Astrocyte (in vitro differentiated cells and primary cell): Measurements from ENCODE around the gene IFI44. TPM values are rescaled to one million over a fixed set of nuclear protein-coding genes. Genes with fewer than 3 reads are reported as not detected.

ENCODE experiments used
- DNase-seq: peaks from one replicate; pipeline ENCODE4 v3.0.0-alpha.2; 2010; ENCODE audit warnings: low read depth
- FAIRE-seq: peaks from 2 replicates; lab custom pipeline; 2011; peaks lifted over from hg19 to GRCh38; lab: Jason Lieb, UNC
- H2AFZ ChIP-seq: 2 replicates; pipeline ENCODE4 v1.6.0; 2012; ENCODE audit warnings: low read depth, low read length, inconsistent platforms
- H3K27ac ChIP-seq: 2 replicates; pipeline ENCODE4 v1.5.1; 2011; ENCODE audit warnings: low read depth, low read length, inconsistent platforms
- H3K27me3 ChIP-seq: 2 replicates; pipeline ENCODE4 v1.6.0; 2011; ENCODE audit warnings: low read length, inconsistent platforms; ENCODE audit not compliant: insufficient read depth
- H3K36me3 ChIP-seq: 2 replicates; pipeline ENCODE4 v1.5.1; 2011; ENCODE audit warnings: low read length, inconsistent platforms; ENCODE audit not compliant: insufficient read depth
- H3K4me1 ChIP-seq: 2 replicates; pipeline ENCODE4 v1.5.1; 2011; ENCODE audit warnings: low read length, inconsistent platforms; ENCODE audit not compliant: insufficient read depth
- H3K4me2 ChIP-seq: 2 replicates; pipeline ENCODE4 v1.6.0; 2012; ENCODE audit warnings: low read length, inconsistent platforms
- H3K4me3 ChIP-seq: 2 replicates; pipeline ENCODE4 v1.5.1; 2011; ENCODE audit warnings: low read depth, mild to moderate bottlenecking, low read length, inconsistent platforms; ENCODE audit not compliant: insufficient read depth
- H3K79me2 ChIP-seq: 2 replicates; pipeline ENCODE4 v1.6.0; 2012; ENCODE audit warnings: mild to moderate bottlenecking, low read length, inconsistent platforms; ENCODE audit not compliant: insufficient read depth
- H3K9ac ChIP-seq: 2 replicates; pipeline ENCODE4 v1.6.0; 2012; ENCODE audit warnings: mild to moderate bottlenecking, low read length, inconsistent platforms
- H3K9me3 ChIP-seq: 2 replicates; pipeline ENCODE4 v1.5.1; 2012; ENCODE audit warnings: low read depth, mild to moderate bottlenecking, low read length, inconsistent platforms; ENCODE audit not compliant: insufficient read depth
- H4K20me1 ChIP-seq: 2 replicates; pipeline ENCODE4 v1.6.0; 2012; ENCODE audit warnings: low read length, inconsistent platforms; ENCODE audit not compliant: insufficient read depth
- H3K27ac Mint-ChIP-seq: one replicate; pipeline ENCODE4 v1.8.0; 2021; ENCODE audit warnings: mild to moderate bottlenecking, mixed read lengths; ENCODE audit not compliant: unreplicated experiment
- H3K27me3 Mint-ChIP-seq: one replicate; pipeline ENCODE4 v1.8.0; 2021; ENCODE audit warnings: low read depth, mixed read lengths; ENCODE audit not compliant: unreplicated experiment
- H3K36me3 Mint-ChIP-seq: one replicate; pipeline ENCODE4 v1.8.0; 2021; ENCODE audit warnings: low read depth, mixed read lengths; ENCODE audit not compliant: unreplicated experiment
- H3K4me1 Mint-ChIP-seq: one replicate; pipeline ENCODE4 v1.8.0; 2021; ENCODE audit warnings: low read depth, mixed read lengths; ENCODE audit not compliant: unreplicated experiment
- H3K4me3 Mint-ChIP-seq: one replicate; pipeline ENCODE4 v1.8.0; 2021; ENCODE audit warnings: mild to moderate bottlenecking, moderate library complexity, mixed read lengths; ENCODE audit not compliant: unreplicated experiment
- H3K9me3 Mint-ChIP-seq: one replicate; pipeline ENCODE4 v1.8.0; 2021; ENCODE audit warnings: mild to moderate bottlenecking, mixed read lengths; ENCODE audit not compliant: unreplicated experiment
- EZH2 ChIP-seq: IDR thresholded peaks from 2 replicates; pipeline ENCODE4 v1.6.1; 2012; ENCODE audit warnings: mild to moderate bottlenecking, low read length, inconsistent platforms; ENCODE audit not compliant: insufficient read depth
- total RNA-seq: library from RNA; stranded (reverse); gene quantifications from 2 replicates; pipeline ENCODE4 v1.2.1, GENCODE V29; 2021
- TF ChIP-seq, protein P1 (sequence below): IDR thresholded peaks from 2 replicates; pipeline ENCODE4 v1.5.1; 2011; ENCODE audit warnings: low read depth, mild to moderate bottlenecking, inconsistent platforms, low read length, moderate library complexity; ENCODE audit not compliant: insufficient read depth

IFI44 gene
- total RNA-seq, 1 donor from 2014 or later: 144 TPM

GRCh38 chr1:78687315-78687714 is 37.7 kb downstream of the IFI44 start:
- H3K9me3 ChIP-seq: no peaks in the 10 kb centered on the region
- no peaks in the 10 kb centered on the region for H3K36me3 ChIP-seq
- no peaks in the 10 kb centered on the region for H3K79me2 ChIP-seq
- Mint-ChIP-seq H3K4me1 (peaks cover 22% of the 10 kb centered on the region), H3K4me3 (no peak overlapping the region), H3K36me3 (no peaks in the 10 kb centered on the region), H3K27ac (no peak overlapping the region), H3K9me3 (peaks cover 3% of the 10 kb centered on the region), H3K27me3 (no peaks in the 10 kb centered on the region)
- H3K27ac ChIP-seq: no peak overlapping the region
- no peak overlapping the region for H3K9ac ChIP-seq
- no peak for DNase-seq
- no peak overlapping the region for H2AFZ ChIP-seq
- no peak overlapping the region for H3K4me2 ChIP-seq
- TF ChIP-seq, protein P1, sequence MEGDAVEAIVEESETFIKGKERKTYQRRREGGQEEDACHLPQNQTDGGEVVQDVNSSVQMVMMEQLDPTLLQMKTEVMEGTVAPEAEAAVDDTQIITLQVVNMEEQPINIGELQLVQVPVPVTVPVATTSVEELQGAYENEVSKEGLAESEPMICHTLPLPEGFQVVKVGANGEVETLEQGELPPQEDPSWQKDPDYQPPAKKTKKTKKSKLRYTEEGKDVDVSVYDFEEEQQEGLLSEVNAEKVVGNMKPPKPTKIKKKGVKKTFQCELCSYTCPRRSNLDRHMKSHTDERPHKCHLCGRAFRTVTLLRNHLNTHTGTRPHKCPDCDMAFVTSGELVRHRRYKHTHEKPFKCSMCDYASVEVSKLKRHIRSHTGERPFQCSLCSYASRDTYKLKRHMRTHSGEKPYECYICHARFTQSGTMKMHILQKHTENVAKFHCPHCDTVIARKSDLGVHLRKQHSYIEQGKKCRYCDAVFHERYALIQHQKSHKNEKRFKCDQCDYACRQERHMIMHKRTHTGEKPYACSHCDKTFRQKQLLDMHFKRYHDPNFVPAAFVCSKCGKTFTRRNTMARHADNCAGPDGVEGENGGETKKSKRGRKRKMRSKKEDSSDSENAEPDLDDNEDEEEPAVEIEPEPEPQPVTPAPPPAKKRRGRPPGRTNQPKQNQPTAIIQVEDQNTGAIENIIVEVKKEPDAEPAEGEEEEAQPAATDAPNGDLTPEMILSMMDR: no peak
- no peak overlapping the region for H3K4me3 ChIP-seq
- H4K20me1 ChIP-seq: no peaks in the 10 kb centered on the region
- FAIRE-seq: no peak
- no peaks in the 10 kb centered on the region for H3K27me3 ChIP-seq
- peaks cover 14% of the 10 kb centered on the region for H3K4me1 ChIP-seq

GRCh38 chr1:78687914-78688313 is 38.3 kb downstream of the IFI44 start:
- peak overlapping the region; percentile 30 for H3K4me2 ChIP-seq
- H3K9me3 ChIP-seq: no peaks in the 10 kb centered on the region
- peaks cover 14% of the 10 kb centered on the region for H3K4me1 ChIP-seq
- no peak overlapping the region for H3K27ac Mint-ChIP-seq
- TF ChIP-seq, protein P1: no peak
- TF ChIP-seq EZH2: no peak
- no peak overlapping the region for H3K27ac ChIP-seq
- H3K36me3 Mint-ChIP-seq: no peaks in the 10 kb centered on the region
- no peak overlapping the region for H3K4me3 ChIP-seq
- FAIRE-seq (no peak), DNase-seq (peak; percentile 16)
- no peak overlapping the region for H3K9ac ChIP-seq
- H2AFZ ChIP-seq: no peak overlapping the region
- H3K36me3 ChIP-seq: no peaks in the 10 kb centered on the region
- H3K9me3 Mint-ChIP-seq: peaks cover 3% of the 10 kb centered on the region
- no peaks in the 10 kb centered on the region for H3K79me2 ChIP-seq
- H3K4me1 Mint-ChIP-seq: peaks cover 22% of the 10 kb centered on the region
- no peaks in the 10 kb centered on the region for H3K27me3 Mint-ChIP-seq
- H3K4me3 Mint-ChIP-seq: no peak overlapping the region
- H4K20me1 ChIP-seq: no peaks in the 10 kb centered on the region
- no peaks in the 10 kb centered on the region for H3K27me3 ChIP-seq

DNA sequence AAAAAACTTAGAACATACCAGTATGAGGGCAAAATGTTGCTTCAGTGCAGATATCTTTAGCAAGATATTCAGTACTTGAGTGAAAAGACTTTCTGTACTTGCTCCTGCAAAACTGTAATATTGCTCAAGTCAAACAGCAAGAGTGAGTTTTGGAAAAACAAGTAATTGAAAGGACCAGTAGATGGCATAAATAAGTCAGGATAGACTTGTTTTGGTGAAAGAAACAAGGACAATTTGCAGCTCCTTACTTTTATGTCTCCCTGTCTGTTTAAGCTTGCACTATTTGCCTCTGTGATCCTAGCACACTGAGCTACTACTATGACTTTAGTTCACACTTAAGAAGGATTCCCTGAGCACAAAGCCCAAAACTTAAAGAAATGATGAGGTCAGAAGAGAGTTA is 39.1 kb downstream of the IFI44 start:
- Histone ChIP-seq H3K9me3 (no peaks in the 10 kb centered on the region), H3K27ac (no peak overlapping the region), H3K36me3 (no peaks in the 10 kb centered on the region), H3K4me1 (peaks cover 14% of the 10 kb centered on the region), H3K4me3 (no peak overlapping the region), H3K79me2 (no peaks in the 10 kb centered on the region), H2AFZ (no peak overlapping the region), H4K20me1 (no peaks in the 10 kb centered on the region), H3K4me2 (no peak overlapping the region), H3K27me3 (no peaks in the 10 kb centered on the region), H3K9ac (peak overlapping the region; percentile 2)
- TF ChIP-seq EZH2: no peak
- TF ChIP-seq, protein P1: peak; percentile 22
- H3K4me1 Mint-ChIP-seq: peaks cover 22% of the 10 kb centered on the region
- H3K9me3 Mint-ChIP-seq: peaks cover 3% of the 10 kb centered on the region
- no peaks in the 10 kb centered on the region for H3K36me3 Mint-ChIP-seq
- H3K27ac Mint-ChIP-seq: no peak overlapping the region
- H3K4me3 Mint-ChIP-seq: no peak overlapping the region
- H3K27me3 Mint-ChIP-seq: no peaks in the 10 kb centered on the region
- FAIRE-seq: peak; percentile 83
- peak; percentile 27 for DNase-seq
